CD14-positive monocyte (primary cell): ENCODE results near the gene AMBRA1. TPM values are rescaled to one million over a fixed set of nuclear protein-coding genes. Genes with fewer than 3 reads are reported as not detected.

Experiments used
- DNase-seq, 3 donors: peaks; one replicate each; pipeline ENCODE4 v3.0.0-alpha.2; 2011 to 2022
- H2AFZ ChIP-seq: 2 replicates; pipeline ENCODE4 v1.6.0; 2012; ENCODE audit warnings: mild to moderate bottlenecking, low read depth, low read length, inconsistent platforms; ENCODE audit not compliant: insufficient read depth, poor library complexity, severe bottlenecking
- H3K27ac ChIP-seq, 2 donors: 1 replicate in 1 of 2; 2 replicates in 1 of 2; pipeline ENCODE4 v1.5.1; 2012 to 2013; ENCODE audit warnings: low read length in 2 of 2, control low read depth in 1 of 2, inconsistent platforms in 1 of 2, low read depth in 1 of 2, mild to moderate bottlenecking in 1 of 2
- H3K27me3 ChIP-seq, 2 donors: one replicate each; pipeline versions ENCODE4 v1.6.0 to v1.6.1; 2011 to 2013; ENCODE audit warnings: low read length in 2 of 2; ENCODE audit not compliant: control insufficient read depth in 2 of 2, insufficient read depth in 2 of 2
- H3K36me3 ChIP-seq, 2 donors: replicated peaks in 1 of 2; 1 replicate in 1 of 2; 2 replicates in 1 of 2; pipeline versions ENCODE4 v1.5.1 to v1.6.1; 2012 to 2013; ENCODE audit warnings: low read length in 2 of 2, control low read depth in 1 of 2, inconsistent platforms in 1 of 2, mild to moderate bottlenecking in 1 of 2; ENCODE audit not compliant: insufficient read depth in 2 of 2, control insufficient read depth in 1 of 2
- H3K4me1 ChIP-seq, 2 donors: 1 replicate in 1 of 2; 2 replicates in 1 of 2; pipeline versions ENCODE4 v1.5.1 to v1.6.1; 2012 to 2013; ENCODE audit warnings: low read length in 2 of 2, control low read depth in 1 of 2, inconsistent platforms in 1 of 2, mild to moderate bottlenecking in 1 of 2, moderate library complexity in 1 of 2; ENCODE audit not compliant: insufficient read depth in 2 of 2, control insufficient read depth in 1 of 2
- H3K4me2 ChIP-seq: replicated peaks from 2 replicates; pipeline ENCODE3; 2012; ENCODE audit warnings: low read length, moderate library complexity, mild to moderate bottlenecking; ENCODE audit not compliant: poor library complexity, severe bottlenecking; ENCODE audit errors: extremely low read depth
- H3K4me3 ChIP-seq, 3 experiments: fragments of 200-600 bp in 1 of 3; sonication (generic) in 1 of 3; replicated peaks in 1 of 3; 1 replicate in 2 of 3; 2 replicates in 1 of 3; pipeline ENCODE4 v1.5.1; 2011 to 2013; ENCODE audit warnings: low read length in 3 of 3, mild to moderate bottlenecking in 3 of 3, control low read depth in 2 of 3, low read depth in 2 of 3, inconsistent platforms in 1 of 3, moderate library complexity in 1 of 3
- H3K79me2 ChIP-seq: 2 replicates; pipeline ENCODE4 v1.6.0; 2012; ENCODE audit warnings: mild to moderate bottlenecking, control low read depth, inconsistent platforms, low read length, moderate library complexity; ENCODE audit not compliant: insufficient read depth
- H3K9ac ChIP-seq: 2 replicates; pipeline ENCODE4 v1.6.0; 2017; ENCODE audit warnings: low read length, mild to moderate bottlenecking; ENCODE audit not compliant: insufficient read depth, poor library complexity, severe bottlenecking
- H3K9me3 ChIP-seq, 2 donors: replicated peaks in 1 of 2; 1 replicate in 1 of 2; 2 replicates in 1 of 2; pipeline versions ENCODE4 v1.5.1 to v1.6.1; 2012 to 2013; ENCODE audit warnings: low read length in 2 of 2, control low read depth in 1 of 2; ENCODE audit not compliant: control insufficient read depth in 1 of 2, insufficient read depth in 1 of 2
- H4K20me1 ChIP-seq: 2 replicates; pipeline ENCODE4 v1.6.0; 2012; ENCODE audit warnings: mild to moderate bottlenecking, low read length, control low read depth, moderate library complexity; ENCODE audit not compliant: insufficient read depth
- H3K27ac Mint-ChIP-seq, 7 donors: one replicate each; pipeline ENCODE4 v1.8.0; 2020; ENCODE audit warnings: mild to moderate bottlenecking in 7 of 7, mixed read lengths in 7 of 7, moderate library complexity in 6 of 7, inconsistent platforms in 2 of 7
- H3K27me3 Mint-ChIP-seq, 3 donors: one replicate each; pipeline ENCODE4 v1.8.0; 2021 to 2022; ENCODE audit warnings: low read depth in 3 of 3, mild to moderate bottlenecking in 3 of 3, mixed read lengths in 3 of 3, moderate library complexity in 3 of 3, inconsistent platforms in 1 of 3
- H3K36me3 Mint-ChIP-seq, 2 donors: one replicate each; pipeline ENCODE4 v1.8.0; 2020; ENCODE audit warnings: mixed read lengths in 2 of 2, inconsistent platforms in 1 of 2, mild to moderate bottlenecking in 1 of 2
- H3K4me1 Mint-ChIP-seq: one replicate; pipeline ENCODE4 v1.8.0; 2020; ENCODE audit warnings: mild to moderate bottlenecking, mixed read lengths
- H3K4me3 Mint-ChIP-seq, 2 donors: one replicate each; pipeline ENCODE4 v1.8.0; 2020; ENCODE audit warnings: mild to moderate bottlenecking in 2 of 2, mixed read lengths in 2 of 2, moderate library complexity in 1 of 2
- H3K9me3 Mint-ChIP-seq, 7 donors: one replicate each; pipeline ENCODE4 v1.8.0; 2020 to 2022; ENCODE audit warnings: mixed read lengths in 7 of 7, mild to moderate bottlenecking in 6 of 7, moderate library complexity in 6 of 7, inconsistent platforms in 2 of 7
- CTCF ChIP-seq: fragments of 200-600 bp; IDR thresholded peaks from one replicate; pipeline ENCODE4 v1.8.0; 2022; ENCODE audit warnings: antibody characterized with exemption, mild to moderate bottlenecking
- WGBS: methylation state at CpG from one replicate; pipeline ENCODE4 v1.1.5; 2013; ENCODE audit warnings: missing lambda C conversion rate; ENCODE audit not compliant: insufficient coverage; 5-methylcytosine and 5-hydroxymethylcytosine counted together
- intact Hi-C, 2 donors: fragments of 100-400 bp; cut with micrococcal nuclease; formaldehyde crosslinking; loops; one replicate each; pipeline versions ENCODE4 v1.15.0 to v1.15.1; 2023
- polyA plus RNA-seq, 3 donors: library from polyadenylated mRNA; depleted of rRNA in 1 of 3; unstranded in 2 of 3; stranded (reverse) in 1 of 3; fragments of 300-500 nt in 2 of 3; fragments of >200 nt in 1 of 3; fragmentation: Illumina TruSeq in 2 of 3; gene quantifications; 1 replicate in 2 of 3; 2 replicates in 1 of 3; pipeline ENCODE4 v1.2.3, GENCODE V29; 2012 to 2021

The AMBRA1 gene
- polyA plus RNA-seq, 3 donors = 2.1 to 6.1 (median 3.8) TPM

DNA sequence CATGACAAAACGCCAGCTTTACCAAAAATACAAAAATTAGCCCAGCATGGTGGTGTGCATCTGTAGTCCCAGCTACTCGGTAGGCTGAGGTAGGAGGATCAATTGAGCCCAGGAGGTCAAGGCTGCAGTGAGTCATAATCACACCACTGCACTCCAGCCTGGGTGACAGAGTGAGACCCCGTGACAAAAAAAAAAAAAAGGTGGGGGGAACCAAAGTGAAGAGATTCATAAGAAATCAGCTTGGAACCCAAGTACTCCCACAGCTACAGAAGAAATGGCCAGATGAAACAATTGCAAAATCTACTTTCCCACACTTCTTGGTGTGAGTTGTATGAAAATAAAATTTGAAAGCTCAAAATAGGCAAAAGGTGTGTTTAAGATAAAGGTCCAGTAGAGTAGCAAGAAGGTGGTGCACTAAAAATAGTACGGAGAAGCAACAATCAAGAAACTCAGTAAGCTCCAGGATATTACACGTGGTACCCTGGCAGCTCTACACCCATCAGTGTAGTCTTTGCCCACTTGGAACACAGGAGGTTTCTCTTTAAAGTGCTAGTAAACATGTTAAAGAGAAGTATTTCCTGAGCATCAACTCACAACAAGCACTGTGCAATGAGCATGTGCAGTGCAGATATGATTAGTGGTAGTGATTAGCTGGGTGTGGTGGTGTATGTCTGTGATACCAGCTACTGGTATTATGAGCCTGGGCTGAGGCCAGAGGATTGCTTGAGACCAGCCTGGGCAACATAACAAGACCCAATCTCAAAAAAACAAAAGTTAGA lies 17.9 kb upstream of the AMBRA1 start:
- no peak overlapping the region for H3K27ac Mint-ChIP-seq
- no peak for DNase-seq
- Histone ChIP-seq H3K27ac (no peak overlapping the region), H3K9ac (no peak overlapping the region), H3K4me1 (peaks cover 4 to 6% of the 10 kb centered on the region in 2 donors), H3K27me3 (no peaks in the 10 kb centered on the region), H2AFZ (no peak overlapping the region), H3K4me2 (no peak overlapping the region), H3K79me2 (peaks cover 14% of the 10 kb centered on the region), H3K36me3 (no peaks in the 10 kb centered on the region), H3K4me3 (no peak overlapping the region), H4K20me1 (no peaks in the 10 kb centered on the region), H3K9me3 (no peaks in the 10 kb centered on the region)
- TF ChIP-seq CTCF = no peak
- no peaks in the 10 kb centered on the region for H3K9me3 Mint-ChIP-seq
- H3K36me3 Mint-ChIP-seq = peaks cover 0 to 3% of the 10 kb centered on the region in 2 donors
- intact Hi-C loops = loop anchor here in 1 of 2 donors (10.0 kb wide), 2 partner anchors 227 to 697 kb away; partner anchors contain the start of genes MDK and PEX16
- H3K4me3 Mint-ChIP-seq = no peak overlapping the region
- peaks cover 14% of the 10 kb centered on the region for H3K4me1 Mint-ChIP-seq
- no CpG with 5 or more reads among the region's 5 CpGs for WGBS
- peaks cover 0 to 1% (median 0%) of the 10 kb centered on the region in 3 donors for H3K27me3 Mint-ChIP-seq

DNA sequence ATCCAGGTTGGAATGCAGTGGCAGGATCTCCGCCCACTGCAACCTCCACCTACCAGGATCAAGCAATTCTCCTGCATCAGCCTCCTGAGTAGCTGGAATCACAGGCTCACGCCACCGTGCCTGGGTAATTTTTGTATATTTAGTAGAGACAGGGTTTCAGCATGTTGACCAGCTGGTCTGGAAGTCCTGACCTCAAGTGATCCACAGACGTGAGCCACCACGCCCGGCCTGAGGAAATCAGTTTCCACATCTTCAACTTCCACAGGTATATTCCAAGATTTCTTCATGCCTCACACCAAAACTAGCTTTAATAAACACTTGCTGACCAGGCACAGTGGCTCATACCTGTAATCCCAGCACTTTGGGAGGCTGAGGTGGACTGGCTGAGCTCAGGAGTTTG lies 15.6 kb upstream of the AMBRA1 start:
- Histone ChIP-seq H3K79me2 (no peaks in the 10 kb centered on the region), H3K36me3 (peaks cover 0 to 1% of the 10 kb centered on the region in 2 donors), H3K27ac (no peak overlapping the region), H3K4me2 (no peak overlapping the region), H3K4me1 (no peaks in the 10 kb centered on the region), H3K27me3 (no peaks in the 10 kb centered on the region), H4K20me1 (no peaks in the 10 kb centered on the region), H3K4me3 (no peak overlapping the region), H3K9me3 (no peaks in the 10 kb centered on the region), H2AFZ (no peak overlapping the region), H3K9ac (no peak overlapping the region)
- no CpG with 5 or more reads among the region's 6 CpGs for WGBS
- Mint-ChIP-seq H3K27me3 (peaks cover 0 to 1% (median 0%) of the 10 kb centered on the region in 3 donors), H3K4me1 (peaks cover 3% of the 10 kb centered on the region), H3K9me3 (no peaks in the 10 kb centered on the region), H3K36me3 (peaks cover 0 to 5% of the 10 kb centered on the region in 2 donors), H3K4me3 (no peak overlapping the region), H3K27ac (no peak overlapping the region)
- DNase-seq = no peak
- intact Hi-C loops = no loop called here
- TF ChIP-seq CTCF = no peak
